HG03442 (cell line): ENCODE results near the gene IRF6.

Experiments
- ATAC-seq: cut with Tn5 transposase; IDR thresholded peaks from one replicate; pipeline ENCODE4 v1.9.1; 2021; ENCODE audit warnings: mild to moderate bottlenecking, moderate library complexity; ENCODE audit not compliant: unreplicated experiment

Gene IRF6

GRCh38 chr1:209805875-209806760, at the start of gene IRF6:
Gene IRF6 (minus strand): TSS chr1:209806142. CDS start chr1:209801413, 4,729 bp downstream.
- ATAC-seq = peak; percentile 86

DNA sequence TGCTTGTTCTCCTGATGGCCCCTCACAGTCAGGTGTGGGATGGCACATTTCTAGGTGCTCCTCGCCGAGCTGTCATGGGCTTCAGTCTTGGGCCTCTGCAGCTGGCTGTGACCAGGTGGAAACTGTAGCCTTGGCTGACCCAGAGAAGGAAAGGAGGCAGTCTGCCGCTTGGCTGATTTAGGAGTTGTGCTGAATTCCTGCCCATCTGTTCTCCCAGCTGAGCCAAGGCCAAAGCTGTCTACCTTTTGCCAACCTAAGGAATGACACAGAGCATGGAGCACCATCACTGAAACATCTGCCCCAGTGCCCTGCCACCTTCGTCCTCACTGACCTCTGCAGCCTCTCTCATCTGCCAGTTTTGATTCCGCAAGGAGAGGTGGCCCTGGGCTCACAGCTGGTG, 49.7 kb upstream of the IRF6 start:
- no peak for ATAC-seq

GRCh38 chr1:209855006-209855405, 49.1 kb upstream of the IRF6 start:
- ATAC-seq = no peak

DNA sequence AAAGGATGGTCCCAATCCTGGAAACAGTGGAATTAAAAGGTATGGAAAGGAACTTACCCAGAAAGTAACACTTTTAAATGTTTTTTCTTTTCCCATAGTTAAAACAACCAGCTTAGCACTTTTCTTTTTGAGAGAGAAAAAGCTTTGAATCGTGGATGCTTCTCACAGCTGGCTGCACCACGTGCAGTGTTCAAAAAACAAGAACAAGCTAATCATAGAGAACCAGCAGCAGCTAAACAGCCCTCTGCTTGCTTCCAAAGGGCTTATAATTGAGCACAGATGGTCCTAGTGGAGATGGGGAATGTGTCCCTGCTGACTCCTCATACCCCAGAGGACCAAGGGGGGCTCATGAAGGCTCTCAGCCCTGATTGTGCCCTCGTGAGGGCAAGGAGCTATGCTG, 48.3 kb upstream of the IRF6 start:
- ATAC-seq = no peak

- ATAC-seq = no peak
Measured at GRCh38 chr1:209853676-209854075, 47.7 kb upstream of the IRF6 start.

- peak; percentile 84 for ATAC-seq
Measured at GRCh38 chr1:209850342-209850979, 44.5 kb upstream of the IRF6 start.

DNA sequence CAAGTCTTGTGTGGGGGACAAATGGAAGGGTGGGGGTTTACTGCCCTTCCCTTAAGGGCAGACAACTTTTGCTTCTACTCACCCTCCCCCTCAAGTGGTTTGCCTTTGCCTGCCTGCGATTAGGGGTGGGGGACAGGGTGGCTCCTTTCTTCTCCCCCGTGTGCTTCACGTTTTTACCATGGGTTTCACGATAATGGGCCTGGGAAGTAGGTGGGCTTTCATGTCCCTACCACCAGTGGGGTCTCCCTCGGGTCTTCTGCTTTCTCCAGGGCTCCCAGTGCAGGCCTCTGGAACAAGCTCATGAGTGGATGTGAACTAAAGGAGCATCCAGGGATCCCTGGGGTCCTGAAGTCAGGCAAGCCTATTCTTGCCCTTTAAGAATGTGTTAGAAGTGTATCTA, 43.4 kb upstream of the IRF6 start:
- no peak for ATAC-seq

DNA sequence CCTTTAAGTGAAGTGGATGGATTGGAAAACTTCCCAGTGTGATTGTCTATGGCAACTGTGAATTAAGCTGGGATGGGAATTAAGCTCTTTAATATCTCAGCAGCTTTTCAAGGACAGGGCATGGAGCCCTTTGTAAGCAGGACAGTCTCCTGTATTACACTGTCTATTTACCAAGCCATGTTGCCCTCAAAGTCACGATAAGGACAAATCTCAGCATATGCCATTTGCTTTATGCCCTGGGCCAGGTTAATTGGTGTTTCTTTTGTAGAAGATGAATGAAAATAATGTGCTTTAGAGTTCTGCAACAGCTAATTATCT, 39.4 kb upstream of the IRF6 start:
- no peak for ATAC-seq

DNA sequence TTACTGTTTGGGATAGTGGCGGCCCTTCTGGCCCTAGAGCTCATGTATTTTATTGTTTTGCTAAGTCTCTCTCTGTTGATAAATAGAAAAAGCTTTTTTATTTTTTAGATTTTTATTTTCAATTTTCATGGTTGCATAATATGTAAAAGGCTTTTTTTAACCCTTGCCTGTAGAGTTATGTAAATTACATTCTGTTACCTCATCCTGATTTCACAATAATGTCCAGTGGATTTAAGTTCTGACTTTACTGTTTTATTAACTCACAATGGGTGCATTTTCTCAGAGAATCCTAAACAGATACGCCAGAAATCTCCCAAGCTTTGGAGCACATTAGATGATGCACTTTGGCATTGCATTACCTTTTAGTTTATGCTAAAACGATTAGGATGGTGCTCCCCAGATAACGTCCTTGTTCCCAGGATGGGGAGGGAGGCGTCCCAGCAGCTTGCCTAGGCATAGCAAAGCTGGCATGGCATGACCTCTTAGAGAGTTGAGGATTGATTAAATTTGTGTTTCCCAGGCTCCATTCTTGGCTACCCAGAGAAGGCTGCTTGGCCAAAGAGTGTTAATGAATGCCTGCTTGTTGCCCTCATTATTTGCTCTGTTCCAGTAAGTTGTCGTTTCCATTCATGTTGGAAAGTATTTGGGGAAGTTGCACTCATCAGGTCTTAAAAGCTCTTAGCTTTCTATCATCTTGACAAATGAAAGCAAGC, 38.9 kb upstream of the IRF6 start:
- ATAC-seq = no peak

DNA sequence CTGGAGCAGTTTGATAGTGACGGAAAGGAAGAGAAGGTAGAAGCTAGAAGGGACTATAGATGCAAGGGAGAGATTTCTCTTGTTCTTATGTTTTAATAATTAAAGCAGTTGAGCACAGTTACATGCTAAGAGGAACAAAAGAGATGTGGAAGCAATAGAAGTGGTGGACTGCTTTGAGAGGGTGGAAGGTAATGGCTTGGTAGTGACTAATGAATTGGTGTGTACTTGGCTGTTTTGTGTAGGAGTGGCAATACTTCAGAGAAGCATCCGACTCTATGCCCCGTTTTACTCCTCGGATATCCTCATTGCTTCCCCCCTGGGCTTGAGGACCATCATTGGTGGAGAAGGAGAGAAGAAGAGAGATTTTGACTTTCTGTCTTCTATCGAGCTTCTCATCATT, 34.7 kb upstream of the IRF6 start:
- no peak for ATAC-seq

DNA sequence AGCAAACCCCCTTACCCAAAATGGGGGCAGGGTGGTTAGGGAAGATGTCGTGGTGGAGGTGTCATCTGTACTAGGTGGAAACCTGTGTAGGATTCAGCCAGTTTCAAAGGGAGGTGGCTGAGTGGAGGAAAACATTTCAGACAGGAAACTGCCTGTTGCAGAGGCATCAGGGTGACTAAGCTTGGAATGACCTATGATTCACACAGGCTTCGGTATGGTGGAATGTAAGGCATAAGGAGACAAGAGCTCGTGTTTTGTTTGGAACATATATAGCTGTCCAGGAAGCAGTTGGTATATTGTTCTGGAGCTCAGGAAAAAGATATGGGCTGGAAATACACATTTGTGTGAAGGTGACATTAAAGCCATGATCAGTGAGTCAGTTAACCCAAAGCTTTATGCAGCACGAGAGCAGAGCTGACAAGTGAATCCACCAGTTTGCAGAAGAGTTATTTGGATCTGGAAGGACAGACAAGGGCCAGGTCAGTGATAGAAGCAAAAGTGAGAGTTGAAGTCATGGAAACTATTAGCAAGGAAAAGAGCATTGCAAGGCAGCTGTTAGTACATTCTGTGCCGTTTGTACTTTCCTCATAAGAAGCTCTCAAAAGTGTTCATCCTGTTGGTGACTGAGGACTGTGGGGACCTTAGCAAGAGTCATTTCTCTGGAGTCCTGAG, 34.1 kb upstream of the IRF6 start:
- ATAC-seq = no peak

DNA sequence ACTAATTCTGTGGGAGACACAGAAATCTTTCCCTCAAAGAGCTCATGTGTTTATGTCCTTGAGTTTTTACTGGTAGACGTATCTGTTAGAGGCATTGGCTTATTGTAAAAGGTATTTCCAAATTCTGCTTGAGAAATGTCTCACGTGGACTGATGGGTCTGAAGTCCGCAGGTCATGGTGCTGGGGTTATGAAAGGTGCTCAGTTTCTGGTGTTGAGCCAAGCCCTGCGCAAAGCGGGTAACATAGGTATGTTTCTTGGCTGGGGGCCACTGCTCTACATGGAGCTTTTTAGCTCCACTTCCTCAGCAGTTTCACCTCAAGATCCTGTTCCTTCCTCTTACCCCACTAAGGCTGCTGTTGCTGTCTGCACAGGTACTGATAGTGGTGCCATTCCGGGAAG, 32.6 kb upstream of the IRF6 start:
- ATAC-seq = no peak

DNA sequence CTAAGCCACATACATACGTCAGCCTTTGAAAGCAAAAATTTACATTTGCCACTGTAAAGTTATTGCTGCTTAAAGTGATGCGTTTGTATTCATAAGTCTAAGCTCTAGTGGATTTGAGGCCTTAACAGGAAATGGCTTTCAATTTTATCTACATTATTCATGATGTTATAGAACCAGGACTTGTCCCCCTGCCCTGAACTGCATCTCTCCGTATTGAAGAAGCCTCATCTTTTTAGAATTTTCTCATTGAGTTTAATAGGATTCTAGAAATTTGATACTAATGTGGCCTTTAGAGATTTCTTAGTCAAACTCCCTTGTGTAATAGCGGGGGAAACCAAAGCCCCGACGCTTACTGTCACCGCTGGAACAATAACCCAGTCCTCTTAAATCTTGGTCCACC, 31.7 kb upstream of the IRF6 start:
- no peak for ATAC-seq

GRCh38 chr1:209835782-209836298, 29.9 kb upstream of the IRF6 start:
- no peak for ATAC-seq

DNA sequence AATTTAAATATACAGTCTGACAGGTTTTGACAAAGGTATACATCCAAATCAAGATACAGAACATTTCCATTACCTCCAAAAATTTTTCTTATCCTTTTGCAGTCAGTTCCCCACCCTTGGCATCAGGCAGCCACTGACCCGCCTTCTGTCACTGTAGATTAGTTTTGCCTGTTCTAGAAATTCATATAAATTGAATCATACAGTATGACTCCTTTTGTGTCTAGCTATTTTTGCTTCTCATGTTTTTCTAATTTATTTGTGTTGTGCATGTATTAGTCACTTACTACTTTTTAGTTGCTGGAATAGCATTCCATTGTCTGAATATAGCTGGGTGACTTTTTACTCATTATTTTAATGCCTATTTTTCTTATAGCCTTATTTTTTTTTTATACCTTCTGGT, 25.7 kb upstream of the IRF6 start:
- no peak for ATAC-seq

GRCh38 chr1:209830722-209831121, 24.8 kb upstream of the IRF6 start:
- ATAC-seq = no peak

DNA sequence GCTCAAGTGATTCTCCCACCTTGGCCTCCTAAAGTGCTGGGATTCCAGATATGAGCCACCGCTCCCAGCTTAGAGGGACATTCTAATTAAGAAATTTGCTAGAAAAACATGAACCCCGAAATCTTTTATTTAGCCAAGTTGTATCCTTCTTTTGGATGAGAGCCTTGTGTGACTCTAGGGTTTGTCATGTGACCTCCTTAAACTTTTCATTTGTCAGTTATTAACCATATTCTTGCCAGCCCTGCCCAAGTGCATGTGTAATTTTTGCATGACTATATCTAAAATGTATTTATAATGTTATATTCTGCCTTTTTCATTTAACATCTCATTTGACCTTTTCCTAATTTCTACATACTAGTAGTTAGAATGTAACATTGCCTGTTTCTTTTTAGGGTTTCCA, 23.8 kb upstream of the IRF6 start:
- no peak for ATAC-seq

DNA sequence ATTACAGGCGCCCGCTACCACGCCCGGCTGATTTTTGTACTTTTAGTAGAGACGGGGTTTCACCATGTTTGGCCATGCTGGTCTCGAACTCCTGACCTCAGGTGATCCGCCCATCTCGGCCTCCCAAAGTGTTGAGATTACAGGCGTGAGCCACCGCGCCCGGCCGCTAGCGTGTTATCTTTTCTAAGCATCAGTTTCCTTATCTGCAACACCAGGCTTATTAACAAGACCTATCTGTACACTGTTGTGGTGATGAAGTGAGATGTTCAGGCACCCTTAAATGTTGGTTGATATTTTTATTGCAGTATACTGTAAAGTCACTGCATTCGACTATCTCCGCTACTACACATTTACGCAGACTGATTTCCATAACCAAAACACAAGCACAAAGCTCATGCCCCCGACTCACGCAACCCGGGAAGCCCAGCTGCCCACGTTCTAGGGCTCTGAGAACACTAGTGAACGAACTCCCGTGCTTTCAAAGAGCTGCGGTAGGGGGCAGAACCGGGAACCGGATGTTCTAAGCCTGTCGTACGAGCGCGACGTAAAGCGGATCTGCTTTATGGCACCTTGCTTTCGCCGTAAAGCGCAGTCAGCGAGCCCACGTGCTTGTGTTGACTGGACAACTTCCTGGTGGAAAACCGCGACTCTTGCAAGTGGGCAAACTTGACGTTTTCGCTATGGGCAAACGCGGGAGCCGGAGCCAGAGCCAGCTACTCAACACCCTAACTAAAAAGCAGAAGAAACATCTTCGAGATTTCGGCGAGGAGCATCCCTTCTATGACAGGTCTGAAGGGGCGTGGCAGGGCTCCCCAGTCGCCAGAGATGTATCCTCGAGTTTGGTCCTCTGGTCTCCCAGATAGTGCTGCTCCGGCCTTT, 21.7 kb upstream of the IRF6 start, which contains the start of gene UTP25:
Gene UTP25 (plus strand): TSS at position 589 of the 879 bp plus-strand sequence. CDS start 92 bp downstream, at position 681.
- ATAC-seq = peak; percentile 91

GRCh38 chr1:209825591-209826434, 19.9 kb upstream of the IRF6 start:
- ATAC-seq = no peak
